IPS DF 4.7 (cell line): ENCODE data around the gene KAT6B.

Source experiments
- DNase-seq: peaks from one replicate; pipeline ENCODE4 v3.0.0-alpha.2; 2013; ENCODE audit warnings: low spot score; ENCODE audit errors: extremely low read depth

KAT6B gene

DNA sequence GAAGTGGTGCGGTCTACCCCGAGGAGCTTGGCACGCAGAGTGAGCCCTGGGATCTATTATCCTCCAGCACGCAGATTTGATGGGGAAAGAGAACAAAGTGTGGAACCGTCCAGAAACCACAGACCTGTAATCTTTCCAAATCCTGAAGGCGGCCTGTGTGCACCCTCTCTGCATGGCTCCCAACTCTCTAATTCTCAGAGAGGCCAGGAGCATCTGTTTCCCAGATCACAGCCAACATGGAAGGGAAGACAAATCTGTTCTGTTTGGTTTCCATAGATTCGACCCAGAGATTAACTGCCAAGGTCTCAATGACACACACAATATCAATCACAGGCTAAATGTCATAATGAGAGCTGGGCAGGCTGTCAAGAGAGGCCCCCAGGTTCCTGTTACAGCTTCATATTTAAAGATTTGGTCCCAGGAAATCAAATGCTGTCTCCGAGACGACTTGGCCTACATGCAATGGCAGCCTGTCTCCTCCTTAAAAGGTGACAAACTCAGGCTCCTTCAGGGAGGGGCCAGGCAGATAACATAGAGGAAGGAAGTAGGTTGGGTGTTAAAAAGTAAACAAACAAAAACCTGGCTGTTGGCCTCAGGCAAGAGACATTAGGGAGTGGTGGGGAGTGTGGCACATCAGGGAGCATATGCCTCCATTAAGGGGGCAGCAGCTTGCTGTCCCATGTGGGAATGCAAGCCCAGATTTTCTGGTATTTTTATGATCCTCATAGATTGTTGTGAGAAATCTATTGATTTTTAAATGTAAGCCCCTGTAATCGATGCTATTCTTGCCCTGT is 236.3 kb downstream of the KAT6B start:
- DNase-seq: no peak

DNA sequence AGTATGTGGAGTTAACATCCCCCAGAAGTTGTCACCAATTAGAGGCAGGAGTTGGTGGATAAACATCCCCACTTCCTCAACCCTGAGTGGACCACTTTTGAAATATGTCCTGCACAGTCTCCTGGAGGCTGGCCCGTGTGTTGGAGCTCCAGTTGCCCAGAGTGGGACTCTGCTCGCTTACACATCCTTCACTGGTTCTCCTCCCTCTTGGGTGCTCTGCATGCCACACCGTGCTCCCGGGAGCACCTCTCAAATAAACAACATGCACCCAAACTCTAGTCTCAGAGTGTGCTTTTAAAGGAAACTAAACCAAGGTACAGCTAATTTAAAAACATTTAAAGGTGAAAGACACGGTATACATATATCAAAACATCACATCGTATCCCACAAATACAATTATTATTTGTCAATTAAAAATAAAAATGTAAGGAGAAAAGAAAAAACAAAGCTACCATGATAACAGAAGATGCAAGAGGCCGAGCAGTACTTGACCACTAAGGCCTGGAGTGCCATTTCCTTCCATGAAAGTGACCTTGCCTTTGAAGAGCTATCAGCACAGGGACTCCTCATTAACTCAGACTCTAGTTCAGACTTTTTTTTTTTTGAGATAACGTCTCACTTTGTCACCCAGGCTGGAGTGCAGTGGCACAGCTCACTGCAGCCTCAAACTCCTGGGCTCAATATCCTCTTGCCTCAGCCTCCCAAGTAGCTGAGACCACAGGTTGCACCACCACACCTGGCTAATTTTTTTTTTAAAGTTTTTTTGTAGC is 237.2 kb downstream of the KAT6B start:
- no peak for DNase-seq

DNA sequence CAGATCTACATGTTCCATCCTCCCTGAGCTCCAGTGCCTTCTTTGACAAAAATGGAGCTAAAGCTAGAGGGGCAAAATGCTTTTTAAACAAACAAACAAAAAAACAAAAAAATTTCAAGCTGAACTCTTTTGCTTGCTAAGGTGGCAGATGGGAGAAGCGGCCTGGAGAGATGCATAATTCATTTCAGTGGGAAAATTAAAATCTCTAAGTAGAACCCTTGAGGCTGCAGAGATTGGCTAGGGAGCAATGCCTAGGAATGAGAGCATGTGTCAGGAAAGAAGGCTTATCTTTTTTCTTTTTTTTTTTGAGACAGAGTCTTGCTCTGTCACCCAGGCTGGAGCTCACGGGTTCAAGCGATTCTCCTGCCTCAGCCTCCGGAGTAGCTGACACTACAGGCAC is 238.7 kb downstream of the KAT6B start:
- no peak for DNase-seq

GRCh38 chr10:75066271-75066670 is 239.9 kb downstream of the KAT6B start:
- DNase-seq: no peak

GRCh38 chr10:75067272-75067671 is 240.9 kb downstream of the KAT6B start:
- no peak for DNase-seq

DNA sequence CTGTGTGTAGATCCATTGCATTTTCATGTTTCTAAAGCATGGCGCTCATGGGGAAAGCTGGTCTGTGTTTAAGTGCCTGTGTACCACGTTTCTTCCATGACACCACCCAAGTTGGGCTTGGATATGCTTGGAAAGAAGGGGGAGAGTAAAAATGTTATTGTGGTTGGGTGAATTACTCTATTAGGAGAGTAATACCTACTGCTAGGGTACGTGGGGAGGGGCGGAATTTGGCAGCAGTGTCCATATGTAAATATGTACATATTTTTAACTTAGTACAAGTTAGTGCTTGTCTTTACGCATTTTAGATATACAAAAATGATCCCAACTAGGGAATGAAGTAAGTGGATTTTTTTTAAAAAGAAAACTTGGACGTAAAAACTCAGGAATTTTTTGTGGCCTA is 242.1 kb downstream of the KAT6B start:
- no peak for DNase-seq

GRCh38 chr10:75070476-75070875 is 244.1 kb downstream of the KAT6B start:
- DNase-seq: no peak

- DNase-seq: no peak
Observed at GRCh38 chr10:75070961-75071428, 244.6 kb downstream of the KAT6B start.

- DNase-seq: no peak
Observed at GRCh38 chr10:75071756-75072155, 245.4 kb downstream of the KAT6B start.

- DNase-seq: no peak
Observed at GRCh38 chr10:75072727-75073126, 246.3 kb downstream of the KAT6B start.

DNA sequence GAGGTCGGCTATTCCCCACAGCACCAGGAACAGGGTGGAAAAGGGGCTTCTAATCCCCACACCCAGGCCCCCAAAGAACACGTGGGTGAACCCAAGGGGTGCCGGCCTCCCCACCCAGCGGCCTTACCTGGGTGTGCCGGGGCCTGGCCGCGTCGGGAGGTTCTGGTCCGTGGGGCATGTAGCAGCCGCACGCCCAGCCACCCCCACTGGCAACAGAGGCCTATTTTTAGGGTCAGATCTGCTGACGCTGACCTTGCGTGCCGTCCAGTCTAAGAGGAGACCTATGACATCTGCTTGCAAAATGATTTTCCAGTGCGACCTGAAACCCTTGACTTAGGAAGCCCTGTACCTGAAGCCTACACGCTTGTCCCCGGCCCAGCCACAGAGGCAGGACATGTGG is 247.0 kb downstream of the KAT6B start:
- no peak for DNase-seq

- no peak for DNase-seq
Observed at GRCh38 chr10:75074711-75075445, 248.5 kb downstream of the KAT6B start.

GRCh38 chr10:75076348-75076747 is 249.9 kb downstream of the KAT6B start:
- no peak for DNase-seq

GRCh38 chr10:75079436-75080083 is 253.2 kb downstream of the KAT6B start:
- no peak for DNase-seq

GRCh38 chr10:75080554-75080953 is 254.2 kb downstream of the KAT6B start:
- DNase-seq: no peak

GRCh38 chr10:75081379-75081778 is 255.0 kb downstream of the KAT6B start:
- DNase-seq: no peak
